ENCODE measurements around the gene OR2H1.

GRCh38 chr6:29461021-29461814 is 4.3 kb downstream of the OR2H1 start:
- TF ChIP-seq POLR2A (IDR thresholded peaks at IDR 0.05) (no peak), CTCF (IDR thresholded peaks at IDR 0.05 in 8 of 11, conservative IDR thresholded peaks at IDR 0.05 in 3 of 11) (no peak)

Data from spleen (tissue), 7 donors.